Endothelial cell (in vitro differentiated cells): ENCODE data around the gene PRKCH. TPM values are rescaled to one million over a fixed set of nuclear protein-coding genes. Genes with fewer than 3 reads are reported as not detected.

Source experiments
- DNase-seq: peaks from one replicate; pipeline ENCODE4 v3.0.0; 2021; ENCODE audit warnings: low spot score
- H3K27ac Mint-ChIP-seq: one replicate; pipeline ENCODE4 v1.8.0; 2021; ENCODE audit warnings: mixed read lengths, inconsistent platforms; ENCODE audit not compliant: unreplicated experiment
- H3K27me3 Mint-ChIP-seq: one replicate; pipeline ENCODE4 v1.8.0; 2021; ENCODE audit warnings: mild to moderate bottlenecking, moderate library complexity, mixed read lengths, inconsistent platforms; ENCODE audit not compliant: unreplicated experiment
- H3K36me3 Mint-ChIP-seq: one replicate; pipeline ENCODE4 v1.8.0; 2021; ENCODE audit warnings: mild to moderate bottlenecking, low read depth, mixed read lengths, inconsistent platforms; ENCODE audit not compliant: unreplicated experiment
- H3K4me1 Mint-ChIP-seq: one replicate; pipeline ENCODE4 v1.8.0; 2021; ENCODE audit warnings: mild to moderate bottlenecking, mixed read lengths, inconsistent platforms; ENCODE audit not compliant: unreplicated experiment
- H3K4me3 Mint-ChIP-seq: one replicate; pipeline ENCODE4 v1.8.0; 2021; ENCODE audit warnings: mild to moderate bottlenecking, mixed read lengths, inconsistent platforms; ENCODE audit not compliant: unreplicated experiment
- H3K9me3 Mint-ChIP-seq: one replicate; pipeline ENCODE4 v1.8.0; 2021; ENCODE audit warnings: mixed read lengths, inconsistent platforms; ENCODE audit not compliant: unreplicated experiment
- CTCF ChIP-seq: fragments of 200-600 bp; sonication (generic); IDR thresholded peaks from one replicate; pipeline ENCODE4 v1.5.0; 2021; ENCODE audit warnings: antibody characterized with exemption; ENCODE audit not compliant: unreplicated experiment
- total RNA-seq: library from RNA; stranded (reverse); fragmentation: NEBNext Ultra II Directional; extraction: Animal tissue kit (Norgen Biotek cat#: 25700); gene quantifications from one replicate; pipeline ENCODE4 v1.2.1, GENCODE V29; 2021; ENCODE audit not compliant: unreplicated experiment

The PRKCH gene
- total RNA-seq, 1 donor from 2014 or later, result 42.5 TPM

- H3K27me3 Mint-ChIP-seq, result peaks cover 9% of the 10 kb centered on the region
- H3K4me3 Mint-ChIP-seq, result no peak overlapping the region
- no peaks in the 10 kb centered on the region for H3K9me3 Mint-ChIP-seq
- no peak for DNase-seq
- peaks cover 37% of the 10 kb centered on the region for H3K4me1 Mint-ChIP-seq
- no peak for TF ChIP-seq CTCF
- H3K27ac Mint-ChIP-seq, result no peak overlapping the region
- peaks cover 10% of the 10 kb centered on the region for H3K36me3 Mint-ChIP-seq
Observed at GRCh38 chr14:61523751-61524150, 202.4 kb downstream of the PRKCH start.

- H3K4me3 Mint-ChIP-seq, result no peak overlapping the region
- no peak overlapping the region for H3K27ac Mint-ChIP-seq
- peaks cover 9% of the 10 kb centered on the region for H3K27me3 Mint-ChIP-seq
- no peak for TF ChIP-seq CTCF
- no peak for DNase-seq
- peaks cover 14% of the 10 kb centered on the region for H3K36me3 Mint-ChIP-seq
- H3K9me3 Mint-ChIP-seq, result no peaks in the 10 kb centered on the region
- peaks cover 37% of the 10 kb centered on the region for H3K4me1 Mint-ChIP-seq
Observed at GRCh38 chr14:61524211-61524806, 202.9 kb downstream of the PRKCH start.

- H3K27me3 Mint-ChIP-seq, result peaks cover 9% of the 10 kb centered on the region
Observed at GRCh38 chr14:61524936-61525292, 203.5 kb downstream of the PRKCH start.

GRCh38 chr14:61525293-61526011, 204.1 kb downstream of the PRKCH start:
- Mint-ChIP-seq H3K27ac (no peak overlapping the region), H3K27me3 (peaks cover 9% of the 10 kb centered on the region), H3K4me1 (peaks cover 37% of the 10 kb centered on the region), H3K36me3 (peaks cover 20% of the 10 kb centered on the region), H3K9me3 (no peaks in the 10 kb centered on the region), H3K4me3 (no peak overlapping the region)
- TF ChIP-seq CTCF, result no peak
- DNase-seq, result no peak

More at GRCh38 chr14:61524936-61525292, 203.5 kb downstream of the PRKCH start:
- H3K36me3 Mint-ChIP-seq, result peaks cover 14% of the 10 kb centered on the region
- DNase-seq, result no peak
- no peak overlapping the region for H3K27ac Mint-ChIP-seq
- no peak overlapping the region for H3K4me3 Mint-ChIP-seq
- H3K4me1 Mint-ChIP-seq, result peaks cover 37% of the 10 kb centered on the region
- H3K9me3 Mint-ChIP-seq, result no peaks in the 10 kb centered on the region
- no peak for TF ChIP-seq CTCF
